ENCODE results near the gene BIRC3. TPM values are rescaled to one million over a fixed set of nuclear protein-coding genes. Genes with fewer than 3 reads are reported as not detected.

BIRC3 gene
- total RNA-seq, 2 experiments from 2014 or later: 135 to 139 TPM

Other genes starting within 250 kb of the BIRC3 start
- under 1 TPM; 0.24 to 0.71 TPM for gene YAP1, start 207.0 kb upstream of the BIRC3 start, total RNA-seq
- gene BIRC2, start 29.7 kb downstream of the BIRC3 start, total RNA-seq: 10 to 100 TPM; 33.7 to 34.3 TPM
- 100 to 1,000 TPM; 175 to 180 TPM for gene TMEM123, start 135.3 kb downstream of the BIRC3 start, total RNA-seq
- gene MMP7, start 213.3 kb downstream of the BIRC3 start, total RNA-seq: not detected

All from activated CD4-positive, alpha-beta memory T cell treated with anti-CD3 and anti-CD28 coated beads for 36 hours (primary cell).